Spleen (tissue), 7 donors: ENCODE measurements around the gene CRYAB.

Experiments used
- CTCF ChIP-seq, 11 experiments: fragments of 200-600 bp in 7 of 11; fragments of 450-650 bp in 4 of 11; sonication (generic) in 4 of 11; IDR thresholded peaks in 8 of 11; conservative IDR thresholded peaks in 3 of 11; 1 replicate in 7 of 11; 2 replicates in 4 of 11; pipeline versions ENCODE4 v1.4.0 to v1.8.0; 2016 to 2021; ENCODE audit warnings: antibody characterized with exemption in 11 of 11, inconsistent platforms in 4 of 11, mild to moderate bottlenecking in 1 of 11
- POLR2A ChIP-seq, 3 donors: fragments of 450-650 bp; IDR thresholded peaks; one replicate each; pipeline ENCODE4 v1.5.1; 2017; ENCODE audit warnings: antibody characterized with exemption in 3 of 3, mild to moderate bottlenecking in 1 of 3
- POLR2AphosphoS5 ChIP-seq, 3 donors: sonication (generic); formaldehyde crosslinking; IDR thresholded peaks; one replicate each; pipeline ENCODE4 v1.5.1; 2017; ENCODE audit warnings: antibody characterized with exemption in 3 of 3
- donor health status: DM: no; HTN: no; CAD: no; lungs with moderate emphysema.
- donor health status: DM: no; HTN: no; CAD: no.
- donor health status: DM: no; HTN: no; CAD: no.

GRCh38 chr11:111912535-111912934, 965 bp upstream of the CRYAB start, which contains the start of gene HSPB2:
- no peak for TF ChIP-seq CTCF (IDR thresholded peaks at IDR 0.05 in 8 of 11, conservative IDR thresholded peaks at IDR 0.05 in 3 of 11)
- TF ChIP-seq POLR2AphosphoS5 (IDR thresholded peaks at IDR 0.05) = no peak
- no peak for TF ChIP-seq POLR2A (IDR thresholded peaks at IDR 0.05)
